Muscle layer of colon (tissue), 2 donors: ENCODE measurements around the gene IGFALS.

Experiments used
- H3K27ac ChIP-seq: one replicate; pipeline ENCODE4 v1.7.0; 2013; ENCODE audit warnings: low read depth, mild to moderate bottlenecking, low read length, moderate library complexity
- H3K27me3 ChIP-seq, 2 donors: one replicate each; pipeline ENCODE4 v1.7.0; 2013; ENCODE audit warnings: low read length in 2 of 2, mild to moderate bottlenecking in 2 of 2; ENCODE audit not compliant: insufficient read depth in 2 of 2, control insufficient read depth in 1 of 2
- H3K36me3 ChIP-seq: one replicate; pipeline ENCODE4 v1.7.0; 2013; ENCODE audit warnings: mild to moderate bottlenecking, low read length; ENCODE audit not compliant: insufficient read depth
- H3K4me1 ChIP-seq: one replicate; pipeline ENCODE4 v1.7.0; 2013; ENCODE audit warnings: mild to moderate bottlenecking, low read length; ENCODE audit not compliant: insufficient read depth
- H3K4me3 ChIP-seq, 2 donors: one replicate each; pipeline ENCODE4 v1.7.0; 2013; ENCODE audit warnings: low read length in 2 of 2, low read depth in 1 of 2, mild to moderate bottlenecking in 1 of 2, moderate library complexity in 1 of 2
- H3K9ac ChIP-seq: one replicate; pipeline ENCODE4 v1.7.0; 2013; ENCODE audit warnings: low read length
- H3K9me3 ChIP-seq: one replicate; pipeline ENCODE4 v1.7.0; 2013; ENCODE audit warnings: mild to moderate bottlenecking, low read length
- donor health status: abdominal sarcoma.
- donor health status: Adenocarcinoma of cecum.

The IGFALS gene

DNA sequence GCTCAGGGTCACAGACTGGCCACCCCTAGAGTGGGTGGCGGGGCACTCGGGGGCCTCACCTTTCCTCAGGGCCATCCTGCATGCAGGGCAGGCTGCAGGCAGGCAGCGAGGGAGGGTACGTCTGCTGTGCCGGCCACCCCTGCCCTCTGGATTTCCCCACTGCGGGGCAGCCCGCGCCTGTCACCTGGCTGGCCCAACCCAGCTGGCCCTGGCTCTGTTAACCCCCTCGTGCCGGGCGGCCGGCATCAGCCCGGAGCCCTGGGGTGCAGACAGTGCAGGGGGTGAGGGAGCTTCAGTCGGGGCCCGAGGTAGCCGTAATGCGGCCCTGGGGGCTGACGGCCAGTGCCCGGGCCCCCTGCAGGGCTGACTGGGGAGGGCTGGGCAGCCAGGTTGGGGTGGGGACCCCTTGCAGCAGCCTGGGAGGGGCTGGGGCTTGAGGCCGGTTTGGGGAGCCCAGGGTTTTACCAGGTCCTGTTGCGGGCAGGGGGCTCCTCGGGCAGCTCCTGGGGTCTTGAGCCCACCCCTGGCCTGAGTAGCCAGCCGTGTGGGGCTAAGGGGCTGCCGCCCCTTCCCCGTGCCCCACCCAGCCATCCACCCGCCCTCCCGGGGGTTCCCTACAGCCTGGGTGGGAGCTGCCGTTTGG is at the start of gene IGFALS:
Gene IGFALS, minus strand, starts transcription at position 128 of the 643 bp plus-strand sequence. Its CDS starts 53 bp downstream, at position 75.
- no peaks in the 10 kb centered on the region for H3K27me3 ChIP-seq
- no peak within 1 kb of the TSS for H3K27ac ChIP-seq
- no peaks in the 10 kb centered on the region for H3K36me3 ChIP-seq
- no peak within 1 kb of the TSS for H3K9ac ChIP-seq
- no peak within 1 kb of the TSS for H3K4me3 ChIP-seq
- no peaks in the 10 kb centered on the region for H3K4me1 ChIP-seq
- H3K9me3 ChIP-seq, result no peaks in the 10 kb centered on the region

DNA sequence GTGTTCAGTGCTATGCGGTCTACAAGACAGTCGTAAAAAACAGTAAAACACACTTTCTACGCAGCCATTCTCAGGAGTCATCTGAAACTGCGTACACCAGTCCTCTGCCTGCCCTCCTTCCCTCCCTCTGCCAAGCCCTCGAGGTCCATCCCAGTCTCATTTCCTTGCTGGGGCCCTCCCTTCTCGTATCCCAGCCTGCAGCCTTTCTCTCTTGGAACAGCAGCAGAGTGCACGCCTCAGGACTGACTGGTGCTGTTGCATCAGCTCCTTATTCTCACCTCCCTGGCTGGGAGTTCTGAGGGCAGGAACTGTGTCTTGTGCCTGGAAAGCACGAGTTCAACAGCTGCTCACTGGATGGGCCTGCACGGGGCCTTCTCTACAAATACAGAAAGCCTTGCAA is 46.0 kb upstream of the IGFALS start:
- H3K9ac ChIP-seq, result no peak overlapping the region
- no peaks in the 10 kb centered on the region for H3K9me3 ChIP-seq
- no peaks in the 10 kb centered on the region for H3K4me1 ChIP-seq
- no peaks in the 10 kb centered on the region for H3K27me3 ChIP-seq
- no peak overlapping the region for H3K4me3 ChIP-seq
- no peak overlapping the region for H3K27ac ChIP-seq
- H3K36me3 ChIP-seq, result no peaks in the 10 kb centered on the region

- no peaks in the 10 kb centered on the region for H3K27me3 ChIP-seq
Observed at GRCh38 chr16:1834096-1834495, 40.6 kb upstream of the IGFALS start.

DNA sequence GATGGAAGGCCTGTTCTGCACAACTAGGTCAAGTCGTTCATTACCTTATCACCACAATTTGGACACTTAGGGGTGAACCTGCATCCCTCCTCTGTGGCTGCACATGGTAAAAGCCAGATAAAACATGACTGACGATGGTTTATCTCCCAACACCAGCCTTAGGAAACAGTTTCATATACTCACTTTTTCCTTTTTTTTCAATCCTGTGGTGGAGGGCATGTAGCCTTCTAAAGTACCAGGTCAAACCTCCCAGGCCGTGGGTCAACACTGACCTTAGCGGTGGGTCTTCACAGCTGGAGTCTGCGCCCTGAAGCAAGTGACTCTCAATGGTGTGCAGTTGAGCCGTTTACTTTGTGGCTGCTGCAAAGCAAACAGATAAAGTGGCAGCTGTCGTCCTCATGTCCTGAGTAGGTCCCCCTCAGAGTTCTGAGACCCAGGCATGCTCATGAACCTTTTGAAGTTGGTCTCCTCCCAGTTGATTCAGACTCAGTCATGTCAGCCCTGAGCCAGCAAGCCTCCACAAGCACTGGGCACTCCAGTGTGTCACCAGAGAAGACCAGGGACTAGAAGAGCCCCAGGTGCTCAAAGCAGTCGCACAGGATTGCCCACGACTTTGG is 39.4 kb upstream of the IGFALS start:
- Histone ChIP-seq H3K36me3 (peaks cover 15% of the 10 kb centered on the region), H3K4me1 (peaks cover 16% of the 10 kb centered on the region), H3K9ac (no peak overlapping the region), H3K27ac (no peak overlapping the region), H3K27me3 (no peaks in the 10 kb centered on the region), H3K4me3 (no peak overlapping the region), H3K9me3 (no peaks in the 10 kb centered on the region)

More at GRCh38 chr16:1834096-1834495, 40.6 kb upstream of the IGFALS start:
- Histone ChIP-seq H3K9ac (no peak overlapping the region), H3K4me3 (no peak overlapping the region), H3K4me1 (peaks cover 4% of the 10 kb centered on the region), H3K27ac (no peak overlapping the region), H3K36me3 (peaks cover 15% of the 10 kb centered on the region), H3K9me3 (no peaks in the 10 kb centered on the region)

DNA sequence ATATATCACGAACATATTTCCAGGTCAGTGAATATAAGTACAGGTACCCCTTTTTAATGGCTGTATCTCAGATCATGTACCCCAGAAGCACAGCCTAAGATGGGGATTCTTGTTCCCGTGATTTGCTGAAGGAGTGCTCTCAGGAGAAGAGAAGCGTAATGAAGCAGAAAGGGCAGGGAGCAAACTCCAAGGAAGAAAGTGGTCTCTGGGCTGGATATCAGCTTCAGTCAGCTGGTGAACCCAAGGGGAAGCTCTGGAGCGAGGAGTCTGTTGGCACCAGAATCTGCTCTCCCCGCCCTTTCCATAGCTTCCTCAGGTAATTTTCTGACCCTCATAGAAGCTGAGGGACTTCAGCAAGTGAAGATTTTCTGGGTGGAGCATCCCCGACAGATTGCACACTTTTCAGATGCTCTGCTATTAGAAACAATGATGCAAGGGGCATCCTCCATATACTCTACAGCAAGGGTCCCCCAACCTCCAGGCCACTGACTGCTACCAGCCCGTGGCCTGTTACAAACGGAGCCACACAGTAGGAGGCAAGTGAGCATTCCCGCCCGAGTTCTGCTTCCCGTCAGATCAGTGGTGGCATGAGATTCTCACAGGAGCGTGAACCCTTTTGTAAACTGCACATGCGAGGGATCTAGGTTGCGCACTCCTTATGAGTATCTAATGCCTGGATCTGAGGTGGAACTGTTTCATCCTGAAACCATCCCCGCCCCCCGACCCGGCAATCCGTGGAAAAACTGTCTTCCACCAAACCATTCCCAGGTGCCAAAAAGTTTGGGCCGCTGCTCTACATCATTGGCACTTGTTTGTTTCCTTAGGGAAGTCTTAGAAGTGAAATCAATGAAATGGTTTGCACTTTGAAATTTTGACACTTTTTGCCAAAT is 37.9 kb upstream of the IGFALS start:
- no peaks in the 10 kb centered on the region for H3K27me3 ChIP-seq
- H3K9ac ChIP-seq, result no peak overlapping the region
- H3K27ac ChIP-seq, result no peak overlapping the region
- H3K36me3 ChIP-seq, result peaks cover 15% of the 10 kb centered on the region
- no peaks in the 10 kb centered on the region for H3K9me3 ChIP-seq
- H3K4me3 ChIP-seq, result no peak overlapping the region
- H3K4me1 ChIP-seq, result peaks cover 20% of the 10 kb centered on the region

DNA sequence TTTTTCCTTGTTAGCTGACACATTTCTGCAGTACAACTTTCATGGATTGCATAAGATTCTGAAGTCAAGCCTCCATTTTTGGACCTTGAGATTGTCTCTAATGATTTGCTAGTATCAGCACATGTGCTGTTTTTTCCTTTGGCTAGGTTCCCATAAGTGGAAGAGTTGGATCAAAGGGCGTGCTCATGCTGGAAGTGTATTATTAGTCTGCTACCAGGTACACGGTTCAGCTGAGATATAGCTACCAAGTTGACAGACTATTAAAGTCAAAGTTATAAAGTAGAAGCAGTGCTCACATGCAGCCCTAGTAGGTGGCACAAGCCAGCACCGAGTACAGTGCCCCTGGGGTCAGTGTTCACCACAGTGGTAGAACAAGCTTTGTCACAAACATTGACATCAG is 36.7 kb upstream of the IGFALS start:
- Histone ChIP-seq H3K4me1 (peaks cover 27% of the 10 kb centered on the region), H3K27ac (no peak overlapping the region), H3K9ac (no peak overlapping the region), H3K4me3 (no peak overlapping the region), H3K36me3 (peaks cover 15% of the 10 kb centered on the region), H3K27me3 (no peaks in the 10 kb centered on the region), H3K9me3 (no peaks in the 10 kb centered on the region)

DNA sequence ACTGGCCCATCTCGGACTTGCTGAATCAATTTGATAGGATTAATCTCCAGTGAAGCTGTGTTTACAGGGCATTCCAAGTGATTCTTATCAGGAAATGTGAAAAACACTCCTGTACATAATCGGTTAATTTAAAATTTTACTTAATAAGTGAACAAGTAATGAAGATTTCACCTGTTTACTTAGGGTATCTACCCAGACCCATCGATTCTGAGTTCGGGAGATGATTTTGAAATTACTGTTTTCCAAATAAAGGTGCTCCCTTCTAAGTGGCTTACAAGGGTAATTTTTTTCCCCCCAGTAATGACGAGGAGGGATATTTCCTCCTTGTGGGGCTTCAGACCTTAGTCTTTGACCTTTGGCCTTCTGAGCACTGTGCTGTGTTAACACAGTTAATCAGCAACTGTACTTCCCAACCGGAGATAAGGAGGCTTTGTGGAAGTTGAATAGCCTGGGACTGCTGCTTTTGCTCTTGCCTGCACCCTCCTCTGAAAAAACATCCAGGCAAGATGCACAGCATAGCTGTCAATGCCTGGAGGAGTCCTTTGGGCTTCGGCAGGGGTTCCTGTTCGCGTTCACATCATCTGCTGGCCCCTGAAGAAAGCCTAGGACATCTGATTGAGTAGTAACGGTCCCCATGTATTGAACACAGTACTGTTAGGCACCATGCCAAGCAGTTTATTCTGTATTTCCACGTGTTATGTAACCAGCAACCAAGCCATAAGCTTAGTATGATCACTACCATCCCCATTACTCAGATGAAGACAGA is 35.3 kb upstream of the IGFALS start:
- no peak overlapping the region for H3K27ac ChIP-seq
- H3K9me3 ChIP-seq, result no peaks in the 10 kb centered on the region
- peak overlapping the region in 1 of 2 donors; percentile 41 for H3K4me3 ChIP-seq
- H3K9ac ChIP-seq, result no peak overlapping the region
- H3K36me3 ChIP-seq, result peaks cover 15% of the 10 kb centered on the region
- H3K4me1 ChIP-seq, result peaks cover 40% of the 10 kb centered on the region
- H3K27me3 ChIP-seq, result no peaks in the 10 kb centered on the region

DNA sequence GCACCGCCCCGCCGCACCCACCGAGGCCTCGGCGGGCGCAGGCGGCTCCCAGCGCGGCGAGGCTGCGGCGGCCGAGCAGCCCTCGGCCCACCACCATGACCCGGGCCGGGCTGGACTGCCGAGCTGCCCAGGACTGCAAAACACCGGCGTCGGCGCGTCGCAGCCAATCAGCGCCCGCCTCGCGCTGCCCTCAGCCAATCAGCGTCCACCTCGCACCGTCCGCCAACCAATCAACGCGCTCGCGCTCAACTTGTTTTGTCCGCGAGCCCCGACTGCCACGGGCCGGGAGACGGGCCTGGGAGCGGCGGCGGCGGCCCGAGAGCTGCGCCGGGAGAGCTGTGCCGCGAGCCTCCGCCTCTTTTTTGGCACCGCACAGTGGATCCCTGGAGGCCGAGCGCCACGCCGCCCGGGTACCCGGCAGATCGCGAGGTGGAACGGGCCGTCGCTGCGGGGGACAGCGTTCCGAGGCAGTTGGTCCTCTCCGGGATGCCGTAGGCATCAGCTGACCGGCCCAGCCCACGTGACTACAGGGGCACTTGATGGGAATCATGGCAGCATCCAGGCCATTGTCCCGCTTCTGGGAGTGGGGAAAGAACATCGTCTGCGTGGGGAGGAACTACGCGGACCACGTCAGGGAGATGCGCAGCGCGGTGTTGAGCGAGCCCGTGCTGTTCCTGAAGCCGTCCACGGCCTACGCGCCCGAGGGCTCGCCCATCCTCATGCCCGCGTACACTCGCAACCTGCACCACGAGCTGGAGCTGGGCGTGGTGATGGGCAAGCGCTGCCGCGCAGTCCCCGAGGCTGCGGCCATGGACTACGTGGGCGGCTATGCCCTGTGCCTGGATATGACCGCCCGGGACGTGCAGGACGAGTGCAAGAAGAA is 33.4 kb upstream of the IGFALS start, which contains the start of the genes FAHD1 and HAGH:
Gene FAHD1, plus strand, starts transcription at position 516 of the 883 bp plus-strand sequence. Its CDS starts 33 bp downstream, at position 549.
Gene HAGH, minus strand, starts transcription at position 135 of the 883 bp plus-strand sequence. Its CDS starts 38 bp downstream, at position 97.
- Histone ChIP-seq H3K36me3 (peaks cover 25% of the 10 kb centered on the region), H3K27me3 (no peaks in the 10 kb centered on the region), H3K9me3 (no peaks in the 10 kb centered on the region), H3K4me1 (peaks cover 42% of the 10 kb centered on the region), H3K9ac (peak within 1 kb of the TSS; percentile 44), H3K27ac (peak within 1 kb of the TSS; percentile 84), H3K4me3 (peak within 1 kb of the TSS; percentile 93 to 99)

DNA sequence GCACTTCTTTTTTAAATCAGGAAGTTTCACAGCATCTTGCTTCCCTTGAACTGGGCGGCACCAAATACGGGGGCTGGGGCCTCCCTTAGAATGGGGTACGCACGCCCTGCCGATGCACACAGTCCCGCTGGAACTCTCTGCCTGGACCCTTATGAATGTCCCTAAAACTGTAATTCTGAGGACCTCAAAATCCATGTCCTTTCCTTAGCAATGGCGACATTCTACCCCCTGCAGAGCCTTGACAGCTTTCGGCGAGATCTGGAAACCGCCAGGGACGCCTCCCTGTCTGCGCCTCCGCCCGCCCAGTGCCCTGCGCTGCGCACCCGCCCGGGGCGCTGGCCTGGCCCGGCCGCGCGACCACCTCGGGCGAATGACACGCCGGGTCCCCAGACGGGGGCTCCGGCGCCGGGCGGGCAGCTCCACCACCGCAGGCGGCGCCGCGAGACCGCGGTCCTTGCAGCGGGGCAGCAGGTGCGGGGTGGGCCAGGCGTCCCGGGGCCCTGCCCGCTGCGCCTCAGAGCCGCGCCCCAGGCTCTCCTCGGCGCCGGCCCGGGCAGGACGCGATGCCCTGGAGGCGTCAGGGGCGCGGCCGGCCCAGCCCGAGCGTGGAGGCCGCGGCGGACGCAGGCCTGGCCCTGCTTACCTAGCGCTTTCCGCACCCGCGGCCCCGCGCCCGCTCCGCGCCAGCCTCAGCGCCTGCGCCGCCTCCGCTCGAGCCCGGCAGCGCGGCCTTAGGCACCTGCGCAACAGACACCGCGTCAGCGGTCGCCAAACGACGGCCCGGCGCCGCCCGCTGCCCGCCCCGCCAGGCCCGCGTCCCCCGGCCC is 32.6 kb upstream of the IGFALS start:
- Histone ChIP-seq H3K27ac (peak overlapping the region; percentile 49), H3K9me3 (no peaks in the 10 kb centered on the region), H3K9ac (peak overlapping the region; percentile 44), H3K27me3 (no peaks in the 10 kb centered on the region), H3K4me1 (peaks cover 42% of the 10 kb centered on the region), H3K4me3 (peak overlapping the region; percentile 66 to 75), H3K36me3 (peaks cover 28% of the 10 kb centered on the region)
